ENCODE results near the gene SLC50A1.
A peak's percentile ranks its signal among the peaks of the same experiment; 100 is the strongest.
"Not testable (repeated sequence)": the region's sequence is repeated elsewhere in the genome, so short reads cannot be mapped to it uniquely, and the experiment has no call there.

SLC50A1 gene

GRCh38 chr1:155117610-155118009 is 18.0 kb upstream of the SLC50A1 start:
- no peak for DNase-seq

GRCh38 chr1:155118090-155118489 is 17.6 kb upstream of the SLC50A1 start:
- not testable (repeated sequence) for DNase-seq

- no peak for DNase-seq
Observed at GRCh38 chr1:155120253-155120652, 15.4 kb upstream of the SLC50A1 start.

- DNase-seq = no peak
Observed at GRCh38 chr1:155121249-155121648, 14.4 kb upstream of the SLC50A1 start.

- DNase-seq = no peak
Observed at GRCh38 chr1:155122308-155122707, 13.3 kb upstream of the SLC50A1 start.

GRCh38 chr1:155123801-155124200 is 11.9 kb upstream of the SLC50A1 start:
- no peak for DNase-seq

- DNase-seq = no peak
Observed at GRCh38 chr1:155124503-155125463, 10.9 kb upstream of the SLC50A1 start.

GRCh38 chr1:155125511-155125945 is 10.1 kb upstream of the SLC50A1 start:
- DNase-seq = no peak

- no peak for DNase-seq
Observed at GRCh38 chr1:155125946-155126555, 9.6 kb upstream of the SLC50A1 start.

- no peak for DNase-seq
Observed at GRCh38 chr1:155126556-155127104, 9.0 kb upstream of the SLC50A1 start.

GRCh38 chr1:155127105-155127966 is 8.3 kb upstream of the SLC50A1 start, which contains the start of gene EFNA1:
TSS of gene EFNA1 (plus strand) at chr1:155127876. CDS start at chr1:155127978, 102 bp downstream.
- peak; percentile 21 for DNase-seq

- DNase-seq = no peak
Observed at GRCh38 chr1:155127967-155128754, 7.5 kb upstream of the SLC50A1 start.

- no peak for DNase-seq
Observed at GRCh38 chr1:155128755-155129473, 6.7 kb upstream of the SLC50A1 start.

- DNase-seq = no peak
Observed at GRCh38 chr1:155130272-155131006, 5.2 kb upstream of the SLC50A1 start.

- no peak for DNase-seq
Observed at GRCh38 chr1:155131285-155131684, 4.4 kb upstream of the SLC50A1 start.

GRCh38 chr1:155131856-155132255 is 3.8 kb upstream of the SLC50A1 start:
- no peak for DNase-seq

- no peak for DNase-seq
Observed at GRCh38 chr1:155133799-155134281, 1.8 kb upstream of the SLC50A1 start.

- no peak for DNase-seq
Observed at GRCh38 chr1:155134322-155134721, 1.3 kb upstream of the SLC50A1 start.

GRCh38 chr1:155134880-155135414 is 705 bp upstream of the SLC50A1 start:
- DNase-seq = peak; percentile 21

GRCh38 chr1:155136748-155137147 is 1.1 kb downstream of the SLC50A1 start:
- DNase-seq = no peak

All from NCI-H446 treated with DMSO at 0.1 percent for 48 hours (cell line).